HepG2 (cell line): ENCODE measurements around the gene MTHFD1L. TPM values are rescaled to one million over a fixed set of nuclear protein-coding genes. Genes with fewer than 3 reads are reported as not detected.
A peak's percentile ranks its signal among the peaks of the same experiment; 100 is the strongest.

Source experiments
- ATRX ChIP-seq: sonication (generic); formaldehyde crosslinking; IDR thresholded peaks from 2 replicates; pipeline ENCODE4 v1.4.0; 2020; ENCODE audit warnings: missing genetic modification reagents, borderline replicate concordance
- HES4 ChIP-seq: sonication (generic); formaldehyde crosslinking; IDR thresholded peaks from 2 replicates; pipeline ENCODE4 v1.9.0; 2021; ENCODE audit warnings: mild to moderate bottlenecking, missing genetic modification reagents, borderline replicate concordance
- HINFP ChIP-seq: sonication (generic); formaldehyde crosslinking; IDR thresholded peaks from 2 replicates; pipeline ENCODE4 v1.4.0; 2020; ENCODE audit warnings: low read depth, mild to moderate bottlenecking, missing genetic modification reagents
- HNRNPL ChIP-seq: fragments of 200-400 bp; formaldehyde crosslinking; IDR thresholded peaks from 2 replicates; pipeline ENCODE4 v1.6.1; 2017; ENCODE audit warnings: mild to moderate bottlenecking, low read depth, low read length
- NR2F2 ChIP-seq: IDR thresholded peaks from 2 replicates; pipeline ENCODE4 v1.6.1; 2012; ENCODE audit warnings: low read depth, inconsistent platforms, borderline replicate concordance
- PAWR ChIP-seq: sonication (generic); formaldehyde crosslinking; IDR thresholded peaks from 2 replicates; pipeline ENCODE4 v1.4.0; 2020; ENCODE audit warnings: missing genetic modification reagents, mild to moderate bottlenecking, borderline replicate concordance
- PHF5A ChIP-seq: IDR thresholded peaks from one replicate; pipeline ENCODE4 v1.6.1; 2018; ENCODE audit warnings: low read depth, missing genetic modification reagents; ENCODE audit not compliant: unreplicated experiment
- POGZ ChIP-seq: sonication (generic); formaldehyde crosslinking; IDR thresholded peaks from 2 replicates; pipeline ENCODE4 v1.4.0; 2020; ENCODE audit warnings: mild to moderate bottlenecking, missing genetic modification reagents
- SAFB2 ChIP-seq: sonication (generic); formaldehyde crosslinking; IDR thresholded peaks from 2 replicates; pipeline ENCODE4 v1.5.1; 2020; ENCODE audit warnings: missing genetic modification reagents, low read depth, mild to moderate bottlenecking, borderline replicate concordance
- SRSF9 ChIP-seq: fragments of 200-400 bp; formaldehyde crosslinking; IDR thresholded peaks from 2 replicates; pipeline ENCODE4 v1.6.1; 2018; ENCODE audit warnings: borderline replicate concordance, mild to moderate bottlenecking, low read depth, low read length; ENCODE audit not compliant: insufficient read depth, poor library complexity, severe bottlenecking
- TARDBP ChIP-seq: sonication (generic); formaldehyde crosslinking; IDR thresholded peaks from 2 replicates; pipeline ENCODE4 v1.8.0; 2022; ENCODE audit warnings: mild to moderate bottlenecking, missing genetic modification reagents
- TFAP4 ChIP-seq: sonication (generic); IDR thresholded peaks from 2 replicates; pipeline ENCODE4 v1.6.1; 2016; ENCODE audit warnings: low read depth, borderline replicate concordance
- THRA ChIP-seq: sonication (generic); formaldehyde crosslinking; IDR thresholded peaks from 2 replicates; pipeline ENCODE4 v1.4.0; 2020; ENCODE audit warnings: missing genetic modification reagents, borderline replicate concordance
- ZNF460 ChIP-seq: sonication (generic); formaldehyde crosslinking; IDR thresholded peaks from 2 replicates; pipeline ENCODE4 v1.5.1; 2020; ENCODE audit warnings: missing genetic modification reagents, mild to moderate bottlenecking, borderline replicate concordance
- ZNF552 ChIP-seq: sonication (generic); formaldehyde crosslinking; IDR thresholded peaks from 2 replicates; pipeline ENCODE4 v1.9.0; 2022; ENCODE audit warnings: missing genetic modification reagents, mild to moderate bottlenecking, borderline replicate concordance
- ZNF703 ChIP-seq: sonication (generic); formaldehyde crosslinking; IDR thresholded peaks from 2 replicates; pipeline ENCODE4 v1.5.1; 2020; ENCODE audit warnings: missing genetic modification reagents, mild to moderate bottlenecking, moderate library complexity, borderline replicate concordance
- ZNF879 ChIP-seq: sonication (generic); formaldehyde crosslinking; IDR thresholded peaks from 2 replicates; pipeline ENCODE4 v1.8.1; 2023; ENCODE audit warnings: missing genetic modification reagents
- polyA plus RNA-seq, 8 experiments: library from polyadenylated mRNA; depleted of rRNA in 3 of 8; stranded (reverse) in 7 of 8; unstranded in 1 of 8; fragments of >200 nt; fragmentation: Illumina TruSeq in 4 of 8; extraction: Trizol in 4 of 8; gene quantifications; 2 replicates each; pipeline versions ENCODE4 v1.2.1 to v1.2.3, GENCODE V29; 2011 to 2016; ENCODE audit warnings: low read depth in 4 of 8, missing spikeins in 1 of 8, mixed read lengths in 1 of 8; ENCODE audit not compliant: insufficient read depth in 1 of 8
- total RNA-seq, 5 experiments: library from RNA; depleted of rRNA; stranded (reverse); fragments of >200 nt; fragmentation: Illumina TruSeq; extraction: Trizol; gene quantifications; 2 replicates each; pipeline ENCODE4 v1.2.3, GENCODE V29; 2016; ENCODE audit warnings: low read depth in 1 of 5
- TF ChIP-seq, protein P1 (sequence below): sonication (generic); formaldehyde crosslinking; IDR thresholded peaks from 2 replicates; pipeline ENCODE4 v1.8.1; 2023; ENCODE audit warnings: mild to moderate bottlenecking, missing genetic modification reagents
- TF ChIP-seq, protein P2 (sequence below): IDR thresholded peaks from 2 replicates; pipeline ENCODE4 v1.6.1; 2016; ENCODE audit warnings: missing biosample characterization, missing genetic modification reagents, low read depth
- TF ChIP-seq, protein P3 (sequence below): sonication (generic); formaldehyde crosslinking; IDR thresholded peaks from 2 replicates; pipeline ENCODE4 v1.5.0; 2020; ENCODE audit warnings: mild to moderate bottlenecking, missing genetic modification reagents

Gene MTHFD1L
- total and polyA plus RNA-seq, 2 of the 13 experiments (the other 11 are each of a cell fraction or from before 2014, with no cell fraction given): 24.0 to 39.6 TPM

DNA sequence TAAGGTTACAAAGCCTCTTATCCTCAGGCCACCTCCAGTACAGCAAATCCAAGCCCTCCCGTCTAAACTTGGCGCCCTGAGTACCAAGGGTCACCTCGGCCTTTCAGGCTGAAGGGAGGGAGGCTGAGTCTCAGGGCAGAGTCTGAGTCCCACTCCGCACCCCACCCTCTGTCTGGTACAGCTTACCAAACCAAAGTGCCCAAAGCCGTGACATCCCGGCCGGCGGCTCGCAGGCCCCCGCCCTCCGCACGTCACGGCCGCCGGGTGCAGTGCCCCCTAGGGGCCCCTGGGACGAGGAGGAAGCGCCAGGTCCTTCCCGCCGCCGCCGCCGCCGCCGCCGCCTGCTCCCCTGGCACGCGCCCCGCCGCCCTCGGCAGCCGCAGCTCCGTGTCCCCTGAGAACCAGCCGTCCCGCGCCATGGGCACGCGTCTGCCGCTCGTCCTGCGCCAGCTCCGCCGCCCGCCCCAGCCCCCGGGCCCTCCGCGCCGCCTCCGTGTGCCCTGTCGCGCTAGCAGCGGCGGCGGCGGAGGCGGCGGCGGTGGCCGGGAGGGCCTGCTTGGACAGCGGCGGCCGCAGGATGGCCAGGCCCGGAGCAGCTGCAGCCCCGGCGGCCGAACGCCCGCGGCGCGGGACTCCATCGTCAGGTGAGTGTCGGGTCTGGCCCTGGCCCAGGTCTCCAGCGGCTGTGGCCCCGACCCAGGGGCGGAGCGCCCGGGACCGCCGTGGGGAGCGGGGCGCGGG lies at the start of gene MTHFD1L (continued):
- TF ChIP-seq ZNF552 (CRISPR knock-in tag) (no peak), TFAP4 (peak; percentile 24; the same call in 1 of the 2 replicates), ZNF460 (CRISPR knock-in tag) (no peak), SAFB2 (CRISPR knock-in tag) (no peak), HINFP (CRISPR knock-in tag) (no peak), POGZ (CRISPR knock-in tag) (peak; percentile 19; the same call in 1 of the 2 replicates), SRSF9 (no peak), HNRNPL (no peak), TARDBP (CRISPR knock-in tag) (0 out of 2 replicates have a peak, but pooled peaks have one; percentile 62), HES4 (CRISPR knock-in tag) (peak; percentile 88), ZNF703 (CRISPR knock-in tag) (no peak), THRA (CRISPR knock-in tag) (no peak; the same call in 1 of the 2 replicates), ZNF879 (no peak), NR2F2 (no peak), PHF5A (CRISPR knock-in tag) (no peak), ATRX (no peak), PAWR (CRISPR knock-in tag) (no peak)
- TF ChIP-seq, protein P1, sequence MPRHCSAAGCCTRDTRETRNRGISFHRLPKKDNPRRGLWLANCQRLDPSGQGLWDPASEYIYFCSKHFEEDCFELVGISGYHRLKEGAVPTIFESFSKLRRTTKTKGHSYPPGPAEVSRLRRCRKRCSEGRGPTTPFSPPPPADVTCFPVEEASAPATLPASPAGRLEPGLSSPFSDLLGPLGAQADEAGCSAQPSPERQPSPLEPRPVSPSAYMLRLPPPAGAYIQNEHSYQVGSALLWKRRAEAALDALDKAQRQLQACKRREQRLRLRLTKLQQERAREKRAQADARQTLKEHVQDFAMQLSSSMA (CRISPR knock-in tag): peak; percentile 74
- TF ChIP-seq, protein P2, sequence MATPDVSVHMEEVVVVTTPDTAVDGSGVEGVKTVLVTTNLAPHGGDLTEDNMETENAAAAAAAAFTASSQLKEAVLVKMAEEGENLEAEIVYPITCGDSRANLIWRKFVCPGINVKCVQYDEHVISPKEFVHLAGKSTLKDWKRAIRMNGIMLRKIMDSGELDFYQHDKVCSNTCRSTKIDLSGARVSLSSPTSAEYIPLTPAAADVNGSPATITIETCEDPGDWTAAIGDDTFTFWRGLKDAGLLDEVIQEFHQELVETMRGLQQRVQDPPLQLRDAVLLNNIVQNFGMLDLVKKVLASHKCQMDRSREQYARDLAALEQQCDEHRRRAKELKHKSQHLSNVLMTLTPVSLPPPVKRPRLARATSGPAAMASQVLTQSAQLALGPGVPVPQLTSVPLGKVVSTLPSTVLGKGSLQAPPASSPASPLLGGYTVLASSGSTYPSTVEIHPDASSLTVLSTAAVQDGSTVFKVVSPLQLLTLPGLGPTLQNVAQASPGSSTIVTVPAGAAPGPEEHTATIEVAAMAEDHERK (CRISPR knock-in tag): peak; percentile 33; the same call in 1 of the 2 replicates
- TF ChIP-seq, protein P3, sequence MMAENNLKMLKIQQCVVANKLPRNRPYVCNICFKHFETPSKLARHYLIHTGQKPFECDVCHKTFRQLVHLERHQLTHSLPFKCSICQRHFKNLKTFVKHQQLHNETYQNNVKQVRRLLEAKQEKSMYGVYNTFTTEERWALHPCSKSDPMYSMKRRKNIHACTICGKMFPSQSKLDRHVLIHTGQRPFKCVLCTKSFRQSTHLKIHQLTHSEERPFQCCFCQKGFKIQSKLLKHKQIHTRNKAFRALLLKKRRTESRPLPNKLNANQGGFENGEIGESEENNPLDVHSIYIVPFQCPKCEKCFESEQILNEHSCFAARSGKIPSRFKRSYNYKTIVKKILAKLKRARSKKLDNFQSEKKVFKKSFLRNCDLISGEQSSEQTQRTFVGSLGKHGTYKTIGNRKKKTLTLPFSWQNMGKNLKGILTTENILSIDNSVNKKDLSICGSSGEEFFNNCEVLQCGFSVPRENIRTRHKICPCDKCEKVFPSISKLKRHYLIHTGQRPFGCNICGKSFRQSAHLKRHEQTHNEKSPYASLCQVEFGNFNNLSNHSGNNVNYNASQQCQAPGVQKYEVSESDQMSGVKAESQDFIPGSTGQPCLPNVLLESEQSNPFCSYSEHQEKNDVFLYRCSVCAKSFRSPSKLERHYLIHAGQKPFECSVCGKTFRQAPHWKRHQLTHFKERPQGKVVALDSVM (CRISPR knock-in tag): peak; percentile 35; the same call in 1 of the 2 replicates
